OCI-LY1 (cell line): Measurements from ENCODE around the gene NPAS3.

Experiments
- H2AFZ ChIP-seq: fragments of 200-600 bp; sonication (generic), shearing (Covaris generic); 2 replicates; pipeline ENCODE4 v1.6.0; 2014; ENCODE audit warnings: antibody characterized with exemption, mild to moderate bottlenecking, low read length
- H3F3A ChIP-seq: fragments of 200-600 bp; sonication (generic), shearing (Covaris generic); 2 replicates; pipeline ENCODE4 v1.6.0; 2014; ENCODE audit warnings: mild to moderate bottlenecking, antibody characterized with exemption, low read length, moderate library complexity; ENCODE audit not compliant: insufficient read depth
- H3K27ac ChIP-seq: fragments of 200-600 bp; sonication (generic); 2 replicates; pipeline ENCODE4 v1.5.1; 2014; ENCODE audit warnings: low read length, mixed run types, mild to moderate bottlenecking, low read depth; ENCODE audit not compliant: poor library complexity, severe bottlenecking
- H3K27me3 ChIP-seq: fragments of 200-600 bp; sonication (generic); 2 replicates; pipeline ENCODE4 v1.6.0; 2014; ENCODE audit warnings: antibody characterized with exemption, mild to moderate bottlenecking, low read length, moderate library complexity; ENCODE audit not compliant: insufficient read depth
- H3K36me3 ChIP-seq: fragments of 200-600 bp; sonication (generic); 2 replicates; pipeline ENCODE4 v1.6.1; 2014; ENCODE audit warnings: mild to moderate bottlenecking, antibody characterized with exemption, low read length, moderate library complexity, mixed read lengths; ENCODE audit not compliant: insufficient read depth
- H3K4me1 ChIP-seq: fragments of 200-600 bp; sonication (generic); 2 replicates; pipeline ENCODE4 v1.5.1; 2014; ENCODE audit warnings: mild to moderate bottlenecking, low read length, moderate library complexity; ENCODE audit not compliant: insufficient read depth, severe bottlenecking
- H3K4me2 ChIP-seq: fragments of 200-600 bp; sonication (generic), shearing (Covaris generic); 2 replicates; pipeline ENCODE4 v1.6.1; 2014; ENCODE audit warnings: low read length
- H3K4me3 ChIP-seq: fragments of 200-600 bp; sonication (generic); 2 replicates; pipeline ENCODE4 v1.5.1; 2014; ENCODE audit warnings: low read length, low read depth, mild to moderate bottlenecking, mixed read lengths; ENCODE audit not compliant: poor library complexity, severe bottlenecking
- H3K79me2 ChIP-seq: fragments of 200-600 bp; shearing (Covaris generic); 2 replicates; pipeline ENCODE4 v1.6.1; 2016; ENCODE audit warnings: mixed run types, low read length, mixed read lengths; ENCODE audit not compliant: insufficient read depth
- H3K9ac ChIP-seq: fragments of 200-600 bp; sonication (generic), shearing (Covaris generic); 2 replicates; pipeline ENCODE4 v1.6.1; 2014; ENCODE audit warnings: mild to moderate bottlenecking, low read length, mixed read lengths
- H3K9me2 ChIP-seq: fragments of 200-600 bp; sonication (generic), shearing (Covaris generic); 2 replicates; pipeline ENCODE4 v1.6.1; 2014; ENCODE audit warnings: low read depth, mild to moderate bottlenecking, low read length, mixed read lengths
- H3K9me3 ChIP-seq: fragments of 200-600 bp; shearing (Covaris generic); 2 replicates; pipeline ENCODE4 v1.6.1; 2014; ENCODE audit warnings: low read length, mixed read lengths
- H4K20me1 ChIP-seq: fragments of 200-600 bp; sonication (generic), shearing (Covaris generic); 2 replicates; pipeline ENCODE4 v1.6.0; 2016; ENCODE audit warnings: mild to moderate bottlenecking, low read length; ENCODE audit not compliant: insufficient read depth
- EZH2 ChIP-seq: fragments of 200-600 bp; sonication (generic), shearing (Covaris generic); IDR thresholded peaks from 2 replicates; pipeline ENCODE4 v1.8.0; 2017; ENCODE audit warnings: borderline replicate concordance, mixed run types, mild to moderate bottlenecking, antibody characterized with exemption, low read length, moderate library complexity, mixed read lengths
- TF ChIP-seq, protein P1 (sequence below): fragments of 200-600 bp; sonication (generic), shearing (Covaris generic); IDR thresholded peaks from 2 replicates; pipeline ENCODE4 v1.5.1; 2017; ENCODE audit warnings: mild to moderate bottlenecking, antibody characterized with exemption, low read length, moderate library complexity, mixed read lengths

The NPAS3 gene

DNA sequence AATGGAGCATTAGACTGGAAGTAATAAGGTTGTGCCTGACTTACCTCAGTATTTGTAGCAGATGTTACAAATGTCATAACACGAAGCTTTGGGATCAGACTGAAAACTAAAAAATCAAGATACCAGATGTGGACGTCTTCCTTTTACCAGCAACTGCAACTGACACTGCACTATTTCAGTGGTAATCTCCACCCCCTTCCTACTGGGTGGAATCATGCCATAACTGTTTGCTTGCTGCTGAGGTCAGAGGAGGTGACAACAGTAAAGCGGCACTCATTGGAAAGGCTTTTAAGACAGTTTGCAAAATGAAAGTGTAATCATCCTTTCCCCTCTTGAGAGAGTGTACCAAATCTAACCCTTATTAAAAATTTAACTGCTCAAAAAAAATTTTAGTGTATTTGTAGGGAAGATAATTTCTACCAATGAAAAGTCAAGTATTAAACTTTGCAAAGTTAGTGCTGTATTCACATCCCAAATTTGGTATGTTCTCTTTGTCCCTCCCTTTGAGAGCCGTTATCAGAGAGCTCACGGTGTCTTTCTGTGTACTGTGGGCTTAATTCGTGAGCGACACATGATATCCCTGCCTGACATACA lies 420.7 kb downstream of the NPAS3 start:
- no peak overlapping the region for H3K4me3 ChIP-seq
- H3K9me2 ChIP-seq, result no peaks in the 10 kb centered on the region
- no peaks in the 10 kb centered on the region for H3K79me2 ChIP-seq
- H2AFZ ChIP-seq, result no peak overlapping the region
- no peak overlapping the region for H3K9ac ChIP-seq
- no peaks in the 10 kb centered on the region for H3K9me3 ChIP-seq
- no peaks in the 10 kb centered on the region for H3K4me1 ChIP-seq
- H3K27me3 ChIP-seq, result no peaks in the 10 kb centered on the region
- H3K27ac ChIP-seq, result no peak overlapping the region
- no peaks in the 10 kb centered on the region for H3F3A ChIP-seq
- TF ChIP-seq, protein P1, sequence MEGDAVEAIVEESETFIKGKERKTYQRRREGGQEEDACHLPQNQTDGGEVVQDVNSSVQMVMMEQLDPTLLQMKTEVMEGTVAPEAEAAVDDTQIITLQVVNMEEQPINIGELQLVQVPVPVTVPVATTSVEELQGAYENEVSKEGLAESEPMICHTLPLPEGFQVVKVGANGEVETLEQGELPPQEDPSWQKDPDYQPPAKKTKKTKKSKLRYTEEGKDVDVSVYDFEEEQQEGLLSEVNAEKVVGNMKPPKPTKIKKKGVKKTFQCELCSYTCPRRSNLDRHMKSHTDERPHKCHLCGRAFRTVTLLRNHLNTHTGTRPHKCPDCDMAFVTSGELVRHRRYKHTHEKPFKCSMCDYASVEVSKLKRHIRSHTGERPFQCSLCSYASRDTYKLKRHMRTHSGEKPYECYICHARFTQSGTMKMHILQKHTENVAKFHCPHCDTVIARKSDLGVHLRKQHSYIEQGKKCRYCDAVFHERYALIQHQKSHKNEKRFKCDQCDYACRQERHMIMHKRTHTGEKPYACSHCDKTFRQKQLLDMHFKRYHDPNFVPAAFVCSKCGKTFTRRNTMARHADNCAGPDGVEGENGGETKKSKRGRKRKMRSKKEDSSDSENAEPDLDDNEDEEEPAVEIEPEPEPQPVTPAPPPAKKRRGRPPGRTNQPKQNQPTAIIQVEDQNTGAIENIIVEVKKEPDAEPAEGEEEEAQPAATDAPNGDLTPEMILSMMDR, result no peak
- no peak for TF ChIP-seq EZH2
- no peaks in the 10 kb centered on the region for H4K20me1 ChIP-seq
- no peak overlapping the region for H3K4me2 ChIP-seq
- no peaks in the 10 kb centered on the region for H3K36me3 ChIP-seq

DNA sequence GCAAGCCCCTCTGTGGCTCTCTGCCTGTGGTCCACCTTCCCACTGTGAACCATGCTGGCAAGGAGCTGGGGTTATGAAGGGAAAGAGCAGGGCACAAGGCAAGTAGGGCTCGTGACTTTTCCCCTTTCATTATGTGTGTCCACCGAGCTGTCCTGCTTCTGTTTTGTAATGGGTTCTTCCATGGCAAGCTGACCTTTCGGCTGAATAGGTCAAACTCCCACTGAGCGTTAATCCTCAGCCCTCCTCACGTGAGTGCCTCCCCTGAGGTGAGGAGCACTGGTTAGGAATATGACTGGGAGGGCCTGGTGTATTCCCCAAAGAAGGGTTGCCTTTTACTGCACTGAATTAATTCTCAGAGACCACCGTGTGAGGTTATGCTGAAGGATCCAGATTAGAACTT lies 424.3 kb downstream of the NPAS3 start:
- H4K20me1 ChIP-seq, result no peaks in the 10 kb centered on the region
- H3K9me2 ChIP-seq, result no peaks in the 10 kb centered on the region
- H2AFZ ChIP-seq, result no peak overlapping the region
- no peaks in the 10 kb centered on the region for H3K36me3 ChIP-seq
- TF ChIP-seq, protein P1, result no peak
- TF ChIP-seq EZH2, result no peak
- no peaks in the 10 kb centered on the region for H3F3A ChIP-seq
- no peaks in the 10 kb centered on the region for H3K79me2 ChIP-seq
- H3K9ac ChIP-seq, result no peak overlapping the region
- no peaks in the 10 kb centered on the region for H3K27me3 ChIP-seq
- H3K4me1 ChIP-seq, result no peaks in the 10 kb centered on the region
- H3K4me2 ChIP-seq, result no peak overlapping the region
- H3K4me3 ChIP-seq, result no peak overlapping the region
- H3K9me3 ChIP-seq, result no peaks in the 10 kb centered on the region
- H3K27ac ChIP-seq, result no peak overlapping the region

DNA sequence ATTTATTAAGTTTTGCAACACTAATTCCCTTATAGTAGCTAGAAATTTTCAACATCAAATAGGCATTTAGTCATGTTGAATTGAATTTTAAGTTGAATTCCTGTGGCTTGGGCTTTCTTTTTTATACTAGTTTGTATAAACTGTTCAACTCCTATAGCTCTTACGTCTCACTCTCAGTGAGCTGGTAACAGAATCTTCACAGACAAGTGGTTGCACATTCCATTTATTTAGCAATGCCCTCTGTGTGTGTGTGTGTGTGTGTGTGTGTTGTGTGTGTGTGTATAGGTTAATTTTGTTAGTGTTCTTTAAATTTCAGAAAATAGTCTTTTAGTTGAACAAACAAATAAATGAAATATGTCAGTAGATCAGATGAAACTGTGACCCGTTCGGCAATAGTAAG lies 425.0 kb downstream of the NPAS3 start:
- no peak for TF ChIP-seq EZH2
- H3K9me3 ChIP-seq, result no peaks in the 10 kb centered on the region
- H3F3A ChIP-seq, result no peaks in the 10 kb centered on the region
- no peaks in the 10 kb centered on the region for H3K36me3 ChIP-seq
- H3K4me3 ChIP-seq, result no peak overlapping the region
- H4K20me1 ChIP-seq, result no peaks in the 10 kb centered on the region
- H3K9ac ChIP-seq, result no peak overlapping the region
- no peaks in the 10 kb centered on the region for H3K4me1 ChIP-seq
- no peaks in the 10 kb centered on the region for H3K79me2 ChIP-seq
- no peak overlapping the region for H3K27ac ChIP-seq
- no peaks in the 10 kb centered on the region for H3K27me3 ChIP-seq
- H2AFZ ChIP-seq, result no peak overlapping the region
- H3K4me2 ChIP-seq, result no peak overlapping the region
- H3K9me2 ChIP-seq, result no peaks in the 10 kb centered on the region

DNA sequence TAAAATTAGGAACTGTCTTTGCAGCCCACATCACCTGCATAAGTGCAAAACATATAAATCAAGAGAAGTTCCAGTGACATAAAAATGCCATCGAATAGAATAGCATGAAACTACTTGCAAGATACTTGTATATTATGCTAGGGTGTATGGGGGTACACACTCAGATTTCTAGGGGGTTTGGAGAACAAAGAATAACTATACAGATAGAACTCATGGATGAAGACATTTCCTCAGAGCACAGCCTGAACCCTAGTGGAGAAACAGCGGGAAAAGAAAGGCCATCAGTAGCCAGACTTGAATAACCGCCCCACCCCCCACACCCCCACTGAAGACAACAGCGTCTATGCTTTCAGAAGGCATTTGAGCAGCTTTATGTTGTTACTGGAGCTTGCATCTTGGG lies 425.8 kb downstream of the NPAS3 start:
- Histone ChIP-seq H3F3A (no peaks in the 10 kb centered on the region), H3K9me2 (no peaks in the 10 kb centered on the region), H4K20me1 (no peaks in the 10 kb centered on the region), H3K4me1 (no peaks in the 10 kb centered on the region), H3K79me2 (no peaks in the 10 kb centered on the region), H3K9me3 (no peaks in the 10 kb centered on the region), H3K4me3 (no peak overlapping the region), H3K36me3 (no peaks in the 10 kb centered on the region), H2AFZ (no peak overlapping the region), H3K27ac (no peak overlapping the region), H3K27me3 (no peaks in the 10 kb centered on the region), H3K4me2 (no peak overlapping the region), H3K9ac (no peak overlapping the region)
- TF ChIP-seq EZH2, result no peak
- TF ChIP-seq, protein P1, result no peak
